ENCODE data around the gene KCNQ5.

Gene KCNQ5

DNA sequence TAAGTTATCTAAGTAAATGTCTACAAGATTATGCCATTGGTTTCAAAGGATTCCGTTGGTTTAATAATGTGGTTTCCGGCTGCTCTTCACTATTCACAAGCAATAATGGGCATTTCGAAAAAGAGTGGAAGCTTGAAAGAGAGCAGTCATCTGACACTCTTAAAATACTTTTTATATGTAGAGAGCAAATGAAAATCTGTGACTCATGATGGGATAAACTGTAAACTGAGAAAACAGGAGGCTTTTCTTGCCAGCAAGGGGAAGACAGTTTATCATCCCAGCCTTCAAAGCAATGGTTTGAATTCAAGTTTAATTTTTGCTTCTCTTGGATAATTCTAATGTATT, 457.7 kb downstream of the KCNQ5 start:
- H2AK5ac ChIP-seq (ENCODE audit: low read depth, low read length) = no peak overlapping the region
- no peak overlapping the region for H3K18ac ChIP-seq (ENCODE audit: low read length)
- no peaks in the 10 kb centered on the region for H3K9me3 ChIP-seq (replicated peaks in 1 of 2; ENCODE audit: control insufficient read depth in 2 of 2, insufficient read depth in 1 of 2, low read depth in 1 of 2, low read length in 2 of 2)
- no peak overlapping the region for H3K4me2 ChIP-seq (ENCODE audit: insufficient read depth, low read length, poor library complexity, severe bottlenecking)
- H2BK15ac ChIP-seq (ENCODE audit: low read length) = no peak overlapping the region
- H3K27me3 ChIP-seq (ENCODE audit: control insufficient read depth in 3 of 3, insufficient read depth in 3 of 3, low read depth in 1 of 3, low read length in 3 of 3) = no peaks in the 10 kb centered on the region
- no peaks in the 10 kb centered on the region for H3K79me1 ChIP-seq (ENCODE audit: low read depth, low read length)
- no peak overlapping the region for H2BK5ac ChIP-seq (ENCODE audit: low read length)
- no peak overlapping the region for H4K91ac ChIP-seq (ENCODE audit: low read depth, low read length, poor library complexity)
- no peak overlapping the region for H3K9ac ChIP-seq (ENCODE audit: low read depth, low read length, poor library complexity)
- H2AFZ ChIP-seq (ENCODE audit: low read length) = no peak overlapping the region
- no peak overlapping the region for H3K4me3 ChIP-seq (ENCODE audit: low read length in 2 of 2)
- H3K27ac ChIP-seq (replicated peaks; ENCODE audit: low read length) = no peak overlapping the region
- no peak for DNase-seq (ENCODE audit: low spot score)
- no peak overlapping the region for H3K14ac ChIP-seq (ENCODE audit: low read length)
- peaks cover 0 to 2% of the 10 kb centered on the region in 2 donors for H3K4me1 ChIP-seq (ENCODE audit: control insufficient read depth in 2 of 2, insufficient read depth in 1 of 2, low read depth in 1 of 2, low read length in 2 of 2)
- no peak overlapping the region for H4K8ac ChIP-seq (ENCODE audit: low read depth, low read length)
- H3K36me3 ChIP-seq (replicated peaks in 1 of 2; ENCODE audit: control insufficient read depth in 2 of 2, insufficient read depth in 2 of 2, low read length in 2 of 2) = no peaks in the 10 kb centered on the region
- WGBS, 2 donors (ENCODE audit: extremely low coverage in 2 of 2, insufficient read length in 2 of 2, insufficient replicate concordance in 1 of 2) = no CpG with 5 or more reads among the region's 3 CpGs
- H2BK120ac ChIP-seq (ENCODE audit: low read depth, low read length) = no peak overlapping the region
- H3K4ac ChIP-seq (ENCODE audit: low read length) = no peak overlapping the region
- no peak overlapping the region for H2BK12ac ChIP-seq (ENCODE audit: low read length)
- no peak overlapping the region for H3K23ac ChIP-seq (ENCODE audit: low read depth, low read length, poor library complexity)

DNA sequence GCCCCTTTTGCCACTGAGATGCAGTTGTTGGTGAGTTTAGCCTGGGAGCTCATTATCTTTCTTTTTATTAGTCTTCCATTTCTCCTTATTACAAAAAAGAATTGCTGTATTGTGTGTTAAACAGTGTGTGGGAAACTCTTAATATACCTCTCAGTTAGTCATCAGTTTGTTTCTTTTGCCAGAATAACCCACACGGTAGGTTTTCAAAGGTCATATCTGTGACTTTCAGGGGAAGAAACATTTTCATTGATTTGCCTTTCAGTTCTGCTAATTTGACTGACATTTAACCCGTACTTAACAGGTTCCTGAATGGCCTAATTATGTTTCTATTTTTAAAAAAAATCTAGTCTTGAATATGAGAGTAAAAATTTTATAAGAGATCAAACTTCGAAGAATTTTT, 458.1 kb downstream of the KCNQ5 start:
- H3K18ac ChIP-seq (ENCODE audit: low read length) = no peak overlapping the region
- DNase-seq (ENCODE audit: low spot score) = no peak
- no peak overlapping the region for H2AK5ac ChIP-seq (ENCODE audit: low read depth, low read length)
- no peaks in the 10 kb centered on the region for H3K9me3 ChIP-seq (replicated peaks in 1 of 2; ENCODE audit: control insufficient read depth in 2 of 2, insufficient read depth in 1 of 2, low read depth in 1 of 2, low read length in 2 of 2)
- no peaks in the 10 kb centered on the region for H3K36me3 ChIP-seq (replicated peaks in 1 of 2; ENCODE audit: control insufficient read depth in 2 of 2, insufficient read depth in 2 of 2, low read length in 2 of 2)
- no peak overlapping the region for H3K4me2 ChIP-seq (ENCODE audit: insufficient read depth, low read length, poor library complexity, severe bottlenecking)
- H3K14ac ChIP-seq (ENCODE audit: low read length) = no peak overlapping the region
- H3K27me3 ChIP-seq (ENCODE audit: control insufficient read depth in 3 of 3, insufficient read depth in 3 of 3, low read depth in 1 of 3, low read length in 3 of 3) = no peaks in the 10 kb centered on the region
- H3K79me1 ChIP-seq (ENCODE audit: low read depth, low read length) = no peaks in the 10 kb centered on the region
- no peak overlapping the region for H2BK15ac ChIP-seq (ENCODE audit: low read length)
- H3K4me1 ChIP-seq (ENCODE audit: control insufficient read depth in 2 of 2, insufficient read depth in 1 of 2, low read depth in 1 of 2, low read length in 2 of 2) = peaks cover 0 to 2% of the 10 kb centered on the region in 2 donors
- no peak overlapping the region for H3K4ac ChIP-seq (ENCODE audit: low read length)
- H3K23ac ChIP-seq (ENCODE audit: low read depth, low read length, poor library complexity) = no peak overlapping the region
- no peak overlapping the region for H3K4me3 ChIP-seq (ENCODE audit: low read length in 2 of 2)
- no peak overlapping the region for H2BK120ac ChIP-seq (ENCODE audit: low read depth, low read length)
- no CpG with 5 or more reads among the region's 3 CpGs for WGBS, 2 donors (ENCODE audit: extremely low coverage in 2 of 2, insufficient read length in 2 of 2, insufficient replicate concordance in 1 of 2)
- H3K9ac ChIP-seq (ENCODE audit: low read depth, low read length, poor library complexity) = no peak overlapping the region
- no peak overlapping the region for H2BK12ac ChIP-seq (ENCODE audit: low read length)
- no peak overlapping the region for H2AFZ ChIP-seq (ENCODE audit: low read length)
- no peak overlapping the region for H3K27ac ChIP-seq (replicated peaks; ENCODE audit: low read length)
- no peak overlapping the region for H4K8ac ChIP-seq (ENCODE audit: low read depth, low read length)
- H2BK5ac ChIP-seq (ENCODE audit: low read length) = no peak overlapping the region
- H4K91ac ChIP-seq (ENCODE audit: low read depth, low read length, poor library complexity) = no peak overlapping the region

DNA sequence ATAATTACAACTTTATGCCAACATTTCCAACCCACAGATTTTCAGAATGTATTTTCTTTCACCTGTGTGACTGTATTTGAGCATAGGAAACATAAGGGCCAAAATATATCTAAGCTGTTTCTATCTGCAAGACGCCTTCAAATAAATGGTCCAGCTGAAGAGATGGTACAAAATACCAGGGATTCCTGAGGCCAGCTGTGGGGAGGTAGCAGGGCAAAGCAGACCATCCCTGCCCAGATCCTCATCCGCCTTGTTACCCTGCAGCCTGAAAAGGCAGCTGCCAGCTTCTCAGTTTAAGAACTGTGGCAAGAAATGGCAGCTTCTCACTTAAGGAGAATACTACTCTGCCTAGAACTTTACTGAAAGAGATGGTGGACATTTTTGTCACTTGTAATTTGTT, 460.1 kb downstream of the KCNQ5 start:
- Histone ChIP-seq H3K9me3 (replicated peaks in 1 of 2; ENCODE audit: control insufficient read depth in 2 of 2, insufficient read depth in 1 of 2, low read depth in 1 of 2, low read length in 2 of 2) (no peaks in the 10 kb centered on the region), H3K14ac (ENCODE audit: low read length) (no peak overlapping the region), H3K27me3 (ENCODE audit: control insufficient read depth in 3 of 3, insufficient read depth in 3 of 3, low read depth in 1 of 3, low read length in 3 of 3) (no peaks in the 10 kb centered on the region), H3K36me3 (replicated peaks in 1 of 2; ENCODE audit: control insufficient read depth in 2 of 2, insufficient read depth in 2 of 2, low read length in 2 of 2) (no peaks in the 10 kb centered on the region), H3K9ac (ENCODE audit: low read depth, low read length, poor library complexity) (no peak overlapping the region), H2BK15ac (ENCODE audit: low read length) (no peak overlapping the region), H3K4me3 (ENCODE audit: low read length in 2 of 2) (no peak overlapping the region), H2AK5ac (ENCODE audit: low read depth, low read length) (no peak overlapping the region), H2BK120ac (ENCODE audit: low read depth, low read length) (no peak overlapping the region), H2AFZ (ENCODE audit: low read length) (no peak overlapping the region), H3K18ac (ENCODE audit: low read length) (no peak overlapping the region), H4K8ac (ENCODE audit: low read depth, low read length) (no peak overlapping the region), H4K91ac (ENCODE audit: low read depth, low read length, poor library complexity) (no peak overlapping the region), H3K23ac (ENCODE audit: low read depth, low read length, poor library complexity) (no peak overlapping the region), H3K4me1 (ENCODE audit: control insufficient read depth in 2 of 2, insufficient read depth in 1 of 2, low read depth in 1 of 2, low read length in 2 of 2) (peaks cover 0 to 8% of the 10 kb centered on the region in 2 donors), H3K79me1 (ENCODE audit: low read depth, low read length) (no peaks in the 10 kb centered on the region), H2BK12ac (ENCODE audit: low read length) (no peak overlapping the region), H3K27ac (replicated peaks; ENCODE audit: low read length) (no peak overlapping the region), H3K4ac (ENCODE audit: low read length) (no peak overlapping the region), H3K4me2 (ENCODE audit: insufficient read depth, low read length, poor library complexity, severe bottlenecking) (no peak overlapping the region), H2BK5ac (ENCODE audit: low read length) (no peak overlapping the region)
- WGBS, 2 donors (ENCODE audit: extremely low coverage in 2 of 2, insufficient read length in 2 of 2, insufficient replicate concordance in 1 of 2) = no CpG with 5 or more reads among the region's 2 CpGs
- DNase-seq (ENCODE audit: low spot score) = no peak

DNA sequence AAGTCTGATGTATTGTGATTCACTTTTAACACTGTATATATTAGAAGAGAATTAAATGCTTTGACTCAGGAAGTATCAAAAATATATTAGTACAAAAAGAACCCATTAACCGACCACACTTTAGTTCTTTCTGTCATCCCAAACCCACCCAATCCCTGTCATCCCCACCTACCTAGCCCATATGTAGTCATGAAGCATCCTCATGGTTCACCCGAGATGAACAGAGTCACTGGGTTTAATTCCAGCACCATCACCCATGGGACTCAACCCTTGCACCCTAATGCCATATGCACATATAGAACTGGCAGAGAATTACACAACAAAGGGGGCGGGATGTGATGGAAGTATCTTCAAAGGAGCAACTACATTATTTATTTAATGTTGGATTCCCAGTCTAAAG, 462.0 kb downstream of the KCNQ5 start:
- Histone ChIP-seq H3K4ac (ENCODE audit: low read length) (no peak overlapping the region), H3K9me3 (replicated peaks in 1 of 2; ENCODE audit: control insufficient read depth in 2 of 2, insufficient read depth in 1 of 2, low read depth in 1 of 2, low read length in 2 of 2) (no peaks in the 10 kb centered on the region), H4K8ac (ENCODE audit: low read depth, low read length) (no peak overlapping the region), H3K23ac (ENCODE audit: low read depth, low read length, poor library complexity) (no peak overlapping the region), H2BK15ac (ENCODE audit: low read length) (no peak overlapping the region), H3K79me1 (ENCODE audit: low read depth, low read length) (no peaks in the 10 kb centered on the region), H3K14ac (ENCODE audit: low read length) (no peak overlapping the region), H2AK5ac (ENCODE audit: low read depth, low read length) (no peak overlapping the region), H3K18ac (ENCODE audit: low read length) (no peak overlapping the region), H3K4me1 (ENCODE audit: control insufficient read depth in 2 of 2, insufficient read depth in 1 of 2, low read depth in 1 of 2, low read length in 2 of 2) (peaks cover 0 to 8% of the 10 kb centered on the region in 2 donors), H3K27me3 (ENCODE audit: control insufficient read depth in 3 of 3, insufficient read depth in 3 of 3, low read depth in 1 of 3, low read length in 3 of 3) (no peaks in the 10 kb centered on the region), H4K91ac (ENCODE audit: low read depth, low read length, poor library complexity) (no peak overlapping the region), H2BK12ac (ENCODE audit: low read length) (no peak overlapping the region), H2BK5ac (ENCODE audit: low read length) (no peak overlapping the region), H3K4me3 (ENCODE audit: low read length in 2 of 2) (no peak overlapping the region), H3K27ac (replicated peaks; ENCODE audit: low read length) (no peak overlapping the region), H2BK120ac (ENCODE audit: low read depth, low read length) (no peak overlapping the region), H3K36me3 (replicated peaks in 1 of 2; ENCODE audit: control insufficient read depth in 2 of 2, insufficient read depth in 2 of 2, low read length in 2 of 2) (no peaks in the 10 kb centered on the region), H3K9ac (ENCODE audit: low read depth, low read length, poor library complexity) (no peak overlapping the region), H2AFZ (ENCODE audit: low read length) (no peak overlapping the region), H3K4me2 (ENCODE audit: insufficient read depth, low read length, poor library complexity, severe bottlenecking) (no peak overlapping the region)
- no peak for DNase-seq (ENCODE audit: low spot score)
- WGBS, 2 donors (ENCODE audit: extremely low coverage in 2 of 2, insufficient read length in 2 of 2, insufficient replicate concordance in 1 of 2) = no CpG with 5 or more reads among the region's 3 CpGs
